SK-N-MC (cell line): ENCODE measurements around the gene ACAA2.

ENCODE experiments used
- DNase-seq: peaks from one replicate; pipeline ENCODE4 v3.0.0-alpha.2; 2011; ENCODE audit warnings: low read depth, low spot score
- H3K27ac ChIP-seq: fragments of 200-600 bp; sonication (generic); 2 replicates; pipeline ENCODE4 v1.5.1; 2016; ENCODE audit warnings: mixed run types
- H3K36me3 ChIP-seq: fragments of 200-600 bp; sonication (generic); 2 replicates; pipeline ENCODE4 v1.6.1; 2017; ENCODE audit warnings: antibody characterized with exemption, low read length, mixed read lengths; ENCODE audit not compliant: insufficient read depth
- H3K4me3 ChIP-seq: fragments of 200-600 bp; sonication (generic); 2 replicates; pipeline ENCODE4 v1.5.1; 2016
- H3K9ac ChIP-seq: fragments of 200-600 bp; sonication (generic); 2 replicates; pipeline ENCODE4 v1.8.0; 2017; ENCODE audit warnings: mixed run types, mixed read lengths; ENCODE audit not compliant: insufficient read length
- H3K9me3 ChIP-seq: fragments of 200-600 bp; sonication (generic); 2 replicates; pipeline ENCODE4 v1.6.1; 2017; ENCODE audit warnings: low read depth, mild to moderate bottlenecking, antibody characterized with exemption, low read length, moderate library complexity, mixed read lengths
- EZH2 ChIP-seq: fragments of 200-600 bp; sonication (generic); IDR thresholded peaks from one replicate; pipeline ENCODE4 v1.6.1; 2017; ENCODE audit warnings: antibody characterized with exemption
- FOXP2 ChIP-seq: optimal IDR thresholded peaks from 2 replicates; pipeline ENCODE3; 2011; ENCODE audit warnings: mild to moderate bottlenecking, moderate library complexity; ENCODE audit not compliant: insufficient read depth; ENCODE audit errors: extremely low read length, control extremely low read depth
- POLR2AphosphoS5 ChIP-seq: IDR thresholded peaks from 2 replicates; pipeline ENCODE4 v1.6.1; 2012; ENCODE audit warnings: mild to moderate bottlenecking, low read depth, low read length, borderline replicate concordance

ACAA2 gene

DNA sequence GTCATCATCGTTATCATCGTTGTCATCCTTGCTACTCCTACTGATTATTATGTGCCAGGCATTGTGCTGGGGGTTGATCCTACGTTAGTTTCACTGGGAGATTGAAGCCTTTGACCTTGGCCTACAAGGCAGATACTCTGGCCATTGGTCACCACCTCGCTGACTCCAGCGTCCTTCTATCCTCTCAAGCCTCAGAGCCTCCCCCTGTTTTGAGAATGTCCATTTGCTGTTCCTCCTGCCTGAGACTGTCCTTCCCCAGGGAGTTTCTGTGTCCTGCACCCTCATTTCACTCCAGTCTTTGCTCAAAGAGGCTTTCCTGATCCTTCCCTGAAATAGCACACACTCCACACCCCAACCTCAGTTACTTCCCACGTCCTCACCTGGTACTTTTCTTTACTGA is 57.8 kb downstream of the ACAA2 start:
- no peak overlapping the region for H3K9ac ChIP-seq
- no peak for DNase-seq
- no peaks in the 10 kb centered on the region for H3K36me3 ChIP-seq
- TF ChIP-seq POLR2AphosphoS5 = no peak
- no peak for TF ChIP-seq FOXP2
- no peak overlapping the region for H3K4me3 ChIP-seq
- no peak overlapping the region for H3K27ac ChIP-seq
- H3K9me3 ChIP-seq = no peaks in the 10 kb centered on the region

- DNase-seq = no peak
- Histone ChIP-seq H3K9me3 (no peaks in the 10 kb centered on the region), H3K4me3 (no peak overlapping the region), H3K27ac (no peak overlapping the region), H3K9ac (no peak overlapping the region), H3K36me3 (no peaks in the 10 kb centered on the region)
- TF ChIP-seq FOXP2 (no peak), EZH2 (no peak), POLR2AphosphoS5 (no peak)
Observed at GRCh38 chr18:49754866-49755265, 58.5 kb downstream of the ACAA2 start.

- TF ChIP-seq POLR2AphosphoS5 (no peak), EZH2 (no peak), FOXP2 (no peak)
- no peak for DNase-seq
- Histone ChIP-seq H3K4me3 (no peak overlapping the region), H3K36me3 (no peaks in the 10 kb centered on the region), H3K9ac (no peak overlapping the region), H3K27ac (no peak overlapping the region), H3K9me3 (no peaks in the 10 kb centered on the region)
Observed at GRCh38 chr18:49753643-49754042, 59.7 kb downstream of the ACAA2 start.

DNA sequence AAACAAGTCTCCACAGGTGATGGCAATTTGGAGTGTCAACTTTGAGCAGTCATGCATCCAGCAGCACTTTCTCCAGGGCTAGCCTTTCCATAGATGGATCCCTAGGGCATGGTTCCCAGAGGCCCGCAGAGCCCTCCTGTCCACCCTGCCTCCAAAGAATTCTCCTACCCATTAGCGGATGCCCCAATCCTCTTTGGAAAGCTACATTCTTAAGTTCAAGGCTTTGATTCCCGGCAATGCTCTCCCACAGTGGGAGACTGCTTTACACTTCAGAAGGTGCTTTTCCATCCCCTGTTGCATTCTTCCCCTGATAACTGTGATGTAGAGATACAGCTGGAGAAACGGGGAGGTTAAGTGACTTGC is 61.3 kb downstream of the ACAA2 start:
- H3K4me3 ChIP-seq = no peak overlapping the region
- no peak overlapping the region for H3K9ac ChIP-seq
- H3K36me3 ChIP-seq = no peaks in the 10 kb centered on the region
- H3K27ac ChIP-seq = no peak overlapping the region
- DNase-seq = no peak
- TF ChIP-seq FOXP2 = no peak
- no peak for TF ChIP-seq EZH2
- no peak for TF ChIP-seq POLR2AphosphoS5
- H3K9me3 ChIP-seq = no peaks in the 10 kb centered on the region

DNA sequence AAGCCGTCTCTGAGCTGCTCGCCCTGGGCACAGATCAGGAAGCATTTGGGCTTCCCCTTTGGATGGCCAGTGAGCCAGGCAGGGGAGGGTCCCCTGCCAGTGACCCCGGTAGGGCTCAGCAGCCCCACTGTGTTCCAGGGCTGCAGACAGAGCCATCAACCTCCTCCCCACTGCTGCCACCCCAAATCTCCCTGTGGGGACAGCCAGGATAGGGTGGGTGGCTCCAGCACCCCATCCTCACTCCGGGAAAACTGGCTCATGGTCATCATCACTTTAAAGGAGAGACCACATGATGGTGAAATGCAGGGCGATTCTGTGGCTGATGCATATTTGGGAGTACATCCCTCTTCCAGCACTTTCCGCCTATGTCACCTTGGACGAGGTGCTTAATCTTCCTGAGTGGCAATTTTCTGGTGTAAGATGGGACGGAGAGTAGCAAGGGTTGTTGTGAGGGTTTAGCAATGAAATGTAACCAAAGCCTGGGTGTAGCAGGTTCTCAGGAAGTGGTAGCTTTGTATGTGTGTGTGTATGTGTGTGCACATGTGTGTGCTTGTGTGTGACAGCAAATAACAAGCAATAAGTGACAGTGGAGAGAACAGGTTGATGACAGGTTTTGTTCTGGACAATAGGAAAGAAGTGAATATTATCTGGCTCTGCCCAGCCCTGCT is 61.8 kb downstream of the ACAA2 start:
- Histone ChIP-seq H3K27ac (no peak overlapping the region), H3K36me3 (no peaks in the 10 kb centered on the region), H3K9ac (no peak overlapping the region), H3K9me3 (no peaks in the 10 kb centered on the region), H3K4me3 (no peak overlapping the region)
- TF ChIP-seq POLR2AphosphoS5 (no peak), FOXP2 (no peak), EZH2 (no peak)
- DNase-seq = no peak

DNA sequence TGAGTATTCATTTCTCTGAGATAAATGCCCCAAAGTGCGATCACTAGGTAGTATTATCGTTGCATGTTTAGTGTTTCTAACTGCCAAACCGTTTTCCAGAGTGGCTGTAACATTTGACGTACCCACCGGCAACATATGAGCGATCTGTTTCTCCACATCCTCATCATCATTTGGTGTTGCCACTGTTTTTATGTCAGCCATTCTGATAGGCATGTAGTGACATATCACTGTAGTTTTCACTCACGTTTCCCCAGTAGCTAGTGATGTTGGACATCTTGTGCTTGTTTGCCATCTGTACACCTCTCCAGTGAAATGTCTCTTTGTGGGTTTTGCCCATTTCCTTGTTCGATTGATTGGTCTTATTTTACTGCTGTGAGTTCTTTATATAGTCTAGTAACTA is 63.8 kb downstream of the ACAA2 start:
- no peak for DNase-seq
- H3K4me3 ChIP-seq = no peak overlapping the region
- no peak overlapping the region for H3K9ac ChIP-seq
- H3K9me3 ChIP-seq = no peaks in the 10 kb centered on the region
- no peaks in the 10 kb centered on the region for H3K36me3 ChIP-seq
- TF ChIP-seq FOXP2 (no peak), POLR2AphosphoS5 (no peak), EZH2 (no peak)
- H3K27ac ChIP-seq = no peak overlapping the region

GRCh38 chr18:49747876-49748275 is 65.5 kb downstream of the ACAA2 start:
- no peak for TF ChIP-seq EZH2
- no peak for TF ChIP-seq POLR2AphosphoS5
- no peak for TF ChIP-seq FOXP2
- H3K4me3 ChIP-seq = no peak overlapping the region
- no peaks in the 10 kb centered on the region for H3K36me3 ChIP-seq
- H3K9me3 ChIP-seq = no peaks in the 10 kb centered on the region
- no peak for DNase-seq
- no peak overlapping the region for H3K9ac ChIP-seq
- no peak overlapping the region for H3K27ac ChIP-seq

DNA sequence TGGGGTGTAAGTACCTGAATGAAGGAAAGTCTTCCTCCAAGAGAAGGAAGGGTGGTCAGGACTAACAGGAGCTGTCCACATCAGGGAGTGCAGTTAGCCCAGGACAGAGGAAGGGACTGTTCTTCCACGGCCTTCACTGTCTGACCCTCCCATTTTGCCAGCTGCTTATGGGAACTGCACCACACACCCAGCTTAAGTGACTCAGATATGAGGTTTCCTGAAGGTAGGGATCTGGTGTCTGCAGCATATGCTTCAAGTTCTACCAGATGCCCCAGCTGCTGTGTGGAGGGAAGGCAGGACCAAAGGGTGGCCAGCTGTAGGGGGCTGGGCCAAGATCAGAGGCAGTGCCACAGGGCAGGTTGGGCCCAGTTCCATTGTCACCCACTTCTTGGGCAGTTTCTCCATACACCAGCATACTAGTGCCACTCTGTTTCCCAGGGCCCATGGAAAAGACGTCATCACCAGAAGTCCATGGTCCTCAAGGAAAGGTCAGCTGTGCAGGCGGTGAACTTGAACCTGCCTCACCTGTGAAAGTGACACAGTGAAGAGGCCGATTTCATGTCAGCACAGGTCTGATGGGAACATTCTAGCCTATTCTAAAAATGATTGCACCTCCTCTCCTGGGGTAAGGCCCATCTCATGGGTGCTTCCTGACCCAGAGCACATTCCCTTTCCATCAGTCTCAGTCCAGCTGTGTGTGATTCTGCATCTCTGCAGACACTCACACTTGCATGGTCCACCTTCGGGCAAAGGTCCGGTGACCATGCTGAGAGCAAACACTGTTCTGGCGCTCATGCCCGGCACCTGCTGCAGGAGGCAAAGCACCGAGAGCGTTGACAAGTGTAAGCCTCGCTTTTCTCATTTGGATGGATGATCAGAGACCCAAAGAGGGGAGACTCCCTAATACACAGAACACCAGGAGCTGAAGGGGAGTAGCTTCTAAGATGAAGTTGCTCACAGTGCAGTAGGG is 68.0 kb downstream of the ACAA2 start:
- H3K27ac ChIP-seq = no peak overlapping the region
- H3K9me3 ChIP-seq = no peaks in the 10 kb centered on the region
- no peak for DNase-seq
- H3K4me3 ChIP-seq = no peak overlapping the region
- no peaks in the 10 kb centered on the region for H3K36me3 ChIP-seq
- H3K9ac ChIP-seq = no peak overlapping the region
- TF ChIP-seq POLR2AphosphoS5 (no peak), FOXP2 (no peak), EZH2 (no peak)

GRCh38 chr18:49744376-49745008 is 68.8 kb downstream of the ACAA2 start:
- TF ChIP-seq FOXP2 (no peak), EZH2 (no peak), POLR2AphosphoS5 (no peak)
- H3K9me3 ChIP-seq = no peaks in the 10 kb centered on the region
- H3K4me3 ChIP-seq = no peak overlapping the region
- no peak overlapping the region for H3K27ac ChIP-seq
- no peak overlapping the region for H3K9ac ChIP-seq
- H3K36me3 ChIP-seq = no peaks in the 10 kb centered on the region
- DNase-seq = no peak
